GM12878 (cell line): ENCODE results near the gene CEP131. TPM values are rescaled to one million over a fixed set of nuclear protein-coding genes. Genes with fewer than 3 reads are reported as not detected.

Experiments used
- ATAC-seq: fragments of 200-7000 bp; cut with Tn5 transposase; 3 replicates; pipeline ENCODE4 v1.9.1; 2020; ENCODE audit warnings: mild to moderate bottlenecking, moderate library complexity
- BruUV-seq: library from RNA; stranded (reverse); fragments of 400-500 nt; replicated peaks from 2 replicates; lab custom pipeline; 2021; lab: Mats Ljungman, UMichigan
- CTCF ChIA-PET: fragments of 300-600 bp; sonication (Branson Sonifier 250); formaldehyde crosslinking; extraction: SDS; loops from one replicate; lab custom pipeline; 2021; ENCODE audit warnings: inconsistent platforms; lab: Yijun Ruan, JAX
- POLR2A ChIA-PET: fragments of 350-600 bp; formaldehyde crosslinking; extraction: SDS; loops from one replicate; lab custom pipeline; 2021; ENCODE audit warnings: inconsistent platforms; lab: Charles Lee
- RAD21 ChIA-PET: fragments of 300-600 bp; sonication (Branson Sonifier 250); formaldehyde crosslinking; loops from one replicate; lab custom pipeline; 2023; ENCODE audit warnings: antibody characterized with exemption; ENCODE audit not compliant: unreplicated experiment; lab: Charles Lee
- SMC1A ChIA-PET: fragments of 300-600 bp; sonication (Branson Sonifier 250); formaldehyde crosslinking; loops from one replicate; lab custom pipeline; 2023; ENCODE audit not compliant: unreplicated experiment, uncharacterized antibody; lab: Charles Lee
- DNase-seq: peaks from one replicate; pipeline ENCODE4 v3.0.0-alpha.2; 2011; ENCODE audit warnings: low read depth, low spot score
- FAIRE-seq: peaks from 3 replicates; lab custom pipeline; 2011; peaks lifted over from hg19 to GRCh38; lab: Jason Lieb, UNC
- H2AFZ ChIP-seq: 2 replicates; pipeline ENCODE4 v1.6.0; 2011; ENCODE audit warnings: low read depth, low read length, control low read depth; ENCODE audit not compliant: control insufficient read depth
- H3K27ac ChIP-seq: 2 replicates; pipeline ENCODE4 v1.5.1; 2011; ENCODE audit warnings: control low read depth; ENCODE audit not compliant: control insufficient read depth, insufficient read depth
- H3K27me3 ChIP-seq, 2 experiments: replicated peaks in 1 of 2; 2 replicates each; pipeline versions ENCODE4 v1.6.0 to v1.6.1; 2011; ENCODE audit warnings: low read length in 1 of 2; ENCODE audit not compliant: control insufficient read depth in 2 of 2, insufficient read depth in 2 of 2
- H3K36me3 ChIP-seq, 2 experiments: 2 replicates each; pipeline ENCODE4 v1.5.1; 2011; ENCODE audit warnings: low read length in 1 of 2; ENCODE audit not compliant: control insufficient read depth in 2 of 2, insufficient read depth in 2 of 2
- H3K4me1 ChIP-seq: 2 replicates; pipeline ENCODE4 v1.6.1; 2011; ENCODE audit warnings: mild to moderate bottlenecking, low read length, moderate library complexity, mixed read lengths; ENCODE audit not compliant: control insufficient read depth, insufficient read depth
- H3K4me2 ChIP-seq: 2 replicates; pipeline ENCODE4 v1.6.0; 2011; ENCODE audit warnings: control low read depth; ENCODE audit not compliant: control insufficient read depth, insufficient read depth
- H3K4me3 ChIP-seq: fragments of 200-600 bp; sonication (generic); 2 replicates; pipeline ENCODE4 v1.5.1; 2016
- H3K79me2 ChIP-seq: 2 replicates; pipeline ENCODE4 v1.6.0; 2011; ENCODE audit warnings: low read length; ENCODE audit not compliant: control insufficient read depth, insufficient read depth
- H3K9ac ChIP-seq: 2 replicates; pipeline ENCODE4 v1.8.0; 2011; ENCODE audit warnings: low read length, control low read depth, mixed read lengths; ENCODE audit not compliant: control insufficient read depth, insufficient read depth
- H3K9me3 ChIP-seq: replicated peaks from 3 replicates; pipeline ENCODE4 v1.5.1; 2011; ENCODE audit warnings: mild to moderate bottlenecking, low read length; ENCODE audit not compliant: control insufficient read depth, insufficient read depth
- H4K20me1 ChIP-seq: 2 replicates; pipeline ENCODE4 v1.6.0; 2011; ENCODE audit not compliant: control insufficient read depth, insufficient read depth
- ATF7 ChIP-seq: fragments of 450-650 bp; IDR thresholded peaks from 2 replicates; pipeline ENCODE4 v1.6.1; 2016; ENCODE audit warnings: low read depth, mild to moderate bottlenecking
- CHD1 ChIP-seq: IDR thresholded peaks from 2 replicates; pipeline ENCODE4 v1.6.1; 2012; ENCODE audit warnings: low read depth, low read length, improper control_type of control experiment
- E2F8 ChIP-seq: fragments of 450-650 bp; IDR thresholded peaks from 2 replicates; pipeline ENCODE4 v1.6.1; 2018; ENCODE audit warnings: mild to moderate bottlenecking, low read depth, moderate library complexity; ENCODE audit not compliant: partially characterized antibody
- EED ChIP-seq: sonication (generic); IDR thresholded peaks from 2 replicates; pipeline ENCODE4 v1.6.1; 2016; ENCODE audit warnings: antibody characterized with exemption, low read depth
- KLF5 ChIP-seq: fragments of 450-650 bp; IDR thresholded peaks from 2 replicates; pipeline ENCODE4 v1.6.1; 2014; ENCODE audit warnings: mild to moderate bottlenecking; ENCODE audit not compliant: partially characterized antibody
- MEF2A ChIP-seq: IDR thresholded peaks from 2 replicates; pipeline ENCODE4 v1.6.1; 2011; ENCODE audit warnings: low read depth, mild to moderate bottlenecking, low read length, moderate library complexity; ENCODE audit not compliant: insufficient read depth
- POU2F2 ChIP-seq: IDR thresholded peaks from 3 replicates; pipeline ENCODE4 v1.6.1; 2011; ENCODE audit warnings: low read depth, mild to moderate bottlenecking, low read length, borderline replicate concordance
- RELA ChIP-seq: fragments of 450-650 bp; IDR thresholded peaks from 2 replicates; pipeline ENCODE4 v1.8.0; 2014; ENCODE audit warnings: borderline replicate concordance; ENCODE audit not compliant: partially characterized antibody
- SRF ChIP-seq, 2 experiments: IDR thresholded peaks; 2 replicates each; pipeline ENCODE4 v1.6.1; 2011; ENCODE audit warnings: low read depth in 2 of 2, low read length in 2 of 2, mild to moderate bottlenecking in 1 of 2, moderate library complexity in 1 of 2
- STAT1 ChIP-seq: fragments of 450-650 bp; conservative IDR thresholded peaks from 2 replicates; pipeline ENCODE4 v1.6.1; 2014; ENCODE audit warnings: antibody characterized with exemption, mild to moderate bottlenecking
- WRNIP1 ChIP-seq: IDR thresholded peaks from 2 replicates; pipeline ENCODE4 v1.6.1; 2011; ENCODE audit warnings: low read depth, low read length, improper control_type of control experiment, borderline replicate concordance
- WGBS: methylation state at CpG from one replicate; pipeline ENCODE4 v1.1.6; 2016; ENCODE audit warnings: low lambda C conversion rate; ENCODE audit not compliant: insufficient replicate concordance, insufficient coverage; ENCODE audit errors: missing lambda C conversion rate; 5-methylcytosine and 5-hydroxymethylcytosine counted together
- in situ Hi-C: fragments of 300-500 bp; cut with MboI; formaldehyde crosslinking; loops from 9 replicates; pipeline ENCODE4 v1.14.3; 2018; ENCODE audit warnings: mixed read lengths
- intact Hi-C: fragments of 100-400 bp; cut with micrococcal nuclease; formaldehyde crosslinking; loops from one replicate; pipeline ENCODE4 v1.14.2; 2022; ENCODE audit not compliant: unreplicated experiment
- polyA plus RNA-seq, 11 experiments: library from polyadenylated mRNA; depleted of rRNA in 4 of 11; unstranded in 6 of 11; stranded (reverse) in 5 of 11; fragments of >200 nt; fragmentation: Nextera tagmentation in 4 of 11; fragmentation: Illumina TruSeq in 1 of 11; extraction: Ambion mirVana in 4 of 11; extraction: Trizol in 1 of 11; gene quantifications; 1 replicate in 1 of 11; 2 replicates in 10 of 11; pipeline versions ENCODE4 v1.2.1 to v1.2.3, GENCODE V29; 2011 to 2016; ENCODE audit warnings: inconsistent platforms in 2 of 11, missing spikeins in 2 of 11, low read depth in 1 of 11
- total RNA-seq, 4 experiments: library from RNA; depleted of rRNA in 3 of 4; stranded (reverse); fragments of >200 nt in 3 of 4; fragmentation: Illumina TruSeq in 1 of 4; extraction: Trizol in 1 of 4; gene quantifications; 2 replicates each; pipeline versions ENCODE4 v1.2.1 to v1.2.3, GENCODE V29; 2013 to 2021

The CEP131 gene
- total and polyA plus RNA-seq, 10 of the 15 experiments (the other 5 are each of a cell fraction or from before 2014, with no cell fraction given), result 0.05 to 17.3 (median 6.7) TPM

- Histone ChIP-seq H3K4me1 (no peaks in the 10 kb centered on the region), H3K9me3 (no peaks in the 10 kb centered on the region), H3K27me3 (no peaks in the 10 kb centered on the region), H3K36me3 (no peaks in the 10 kb centered on the region), H3K9ac (no peak overlapping the region), H4K20me1 (no peaks in the 10 kb centered on the region), H3K27ac (no peak overlapping the region), H3K4me3 (no peak overlapping the region), H2AFZ (no peak overlapping the region), H3K4me2 (no peak overlapping the region), H3K79me2 (no peaks in the 10 kb centered on the region)
- DNase-seq (no peak), FAIRE-seq (no peak), ATAC-seq (no peak)
- TF ChIP-seq WRNIP1, result no peak
- no peak for TF ChIP-seq CHD1
- no peak for TF ChIP-seq ATF7
- TF ChIP-seq KLF5, result no peak
- TF ChIP-seq STAT1, result no peak
- TF ChIP-seq POU2F2, result no peak
- no peak for TF ChIP-seq RELA
- no peak for TF ChIP-seq E2F8
- TF ChIP-seq EED, result no peak
- TF ChIP-seq MEF2A, result no peak
- TF ChIP-seq SRF (IDR thresholded peaks at IDR 0.05; ENCODE audit: low read depth in 2 of 2, low read length in 2 of 2), result no peak
- POLR2A ChIA-PET, result no interaction called here
- SMC1A ChIA-PET, result no interaction called here
- RAD21 ChIA-PET, result no interaction called here
- WGBS, result 49% methylated on average over 9 of the region's 10 CpGs
- in situ Hi-C loops (no loop called here), intact Hi-C loops (no loop called here)
- no TSS peak for BruUV-seq
- CTCF ChIA-PET, result no interaction called here
These were observed 39.4 kb downstream of the CEP131 start for GRCh38 chr17:81183316-81183715.
